ENCODE results near the gene SNRPD3.
"Not testable (repeated sequence)": the region's sequence is repeated elsewhere in the genome, so short reads cannot be mapped to it uniquely, and the experiment has no call there.

The SNRPD3 gene

DNA sequence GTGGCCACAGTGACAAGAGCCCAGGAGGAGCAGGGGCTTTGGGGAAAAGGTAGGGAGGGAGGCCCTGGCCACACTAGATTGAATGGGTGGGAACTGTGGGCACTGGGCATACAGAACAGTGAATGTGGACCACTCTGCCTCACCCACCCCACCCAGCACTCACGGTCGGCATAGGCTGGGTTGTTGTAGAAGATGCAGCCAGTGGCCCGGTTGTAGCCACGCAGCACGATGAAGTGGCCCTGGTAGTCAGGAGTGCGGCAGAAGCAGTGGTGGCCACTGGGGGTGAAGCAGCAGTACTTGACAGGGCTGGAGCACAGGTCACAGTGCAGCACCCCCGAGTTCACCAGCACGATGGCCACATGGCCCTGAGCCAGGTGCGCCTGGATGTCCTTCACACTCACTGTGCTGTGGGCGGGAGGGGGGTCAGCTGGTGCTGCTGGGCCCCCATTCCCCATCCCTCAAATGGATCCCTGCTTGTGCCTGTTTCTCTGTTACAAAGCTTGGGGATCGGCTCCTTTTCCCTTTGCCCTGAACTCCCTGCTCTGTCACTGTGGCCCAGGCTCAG is 12.0 kb upstream of the SNRPD3 start:
- no peak overlapping the region for H3K4me3 ChIP-seq (replicated peaks; ENCODE audit: low read depth, low read length)
- H3K27me3 ChIP-seq (replicated peaks; ENCODE audit: control insufficient read depth, insufficient read depth, low read length) = no peaks in the 10 kb centered on the region
- H3K36me3 ChIP-seq (ENCODE audit: control insufficient read depth, insufficient read depth, low read length) = peaks cover 58% of the 10 kb centered on the region
- no peak for DNase-seq (ENCODE audit: extremely low read depth, insufficient read length)
- TF ChIP-seq, protein P1, sequence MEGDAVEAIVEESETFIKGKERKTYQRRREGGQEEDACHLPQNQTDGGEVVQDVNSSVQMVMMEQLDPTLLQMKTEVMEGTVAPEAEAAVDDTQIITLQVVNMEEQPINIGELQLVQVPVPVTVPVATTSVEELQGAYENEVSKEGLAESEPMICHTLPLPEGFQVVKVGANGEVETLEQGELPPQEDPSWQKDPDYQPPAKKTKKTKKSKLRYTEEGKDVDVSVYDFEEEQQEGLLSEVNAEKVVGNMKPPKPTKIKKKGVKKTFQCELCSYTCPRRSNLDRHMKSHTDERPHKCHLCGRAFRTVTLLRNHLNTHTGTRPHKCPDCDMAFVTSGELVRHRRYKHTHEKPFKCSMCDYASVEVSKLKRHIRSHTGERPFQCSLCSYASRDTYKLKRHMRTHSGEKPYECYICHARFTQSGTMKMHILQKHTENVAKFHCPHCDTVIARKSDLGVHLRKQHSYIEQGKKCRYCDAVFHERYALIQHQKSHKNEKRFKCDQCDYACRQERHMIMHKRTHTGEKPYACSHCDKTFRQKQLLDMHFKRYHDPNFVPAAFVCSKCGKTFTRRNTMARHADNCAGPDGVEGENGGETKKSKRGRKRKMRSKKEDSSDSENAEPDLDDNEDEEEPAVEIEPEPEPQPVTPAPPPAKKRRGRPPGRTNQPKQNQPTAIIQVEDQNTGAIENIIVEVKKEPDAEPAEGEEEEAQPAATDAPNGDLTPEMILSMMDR (IDR thresholded peaks at IDR 0.05; ENCODE audit: insufficient read depth, low read length, poor library complexity, severe bottlenecking) = no peak

DNA sequence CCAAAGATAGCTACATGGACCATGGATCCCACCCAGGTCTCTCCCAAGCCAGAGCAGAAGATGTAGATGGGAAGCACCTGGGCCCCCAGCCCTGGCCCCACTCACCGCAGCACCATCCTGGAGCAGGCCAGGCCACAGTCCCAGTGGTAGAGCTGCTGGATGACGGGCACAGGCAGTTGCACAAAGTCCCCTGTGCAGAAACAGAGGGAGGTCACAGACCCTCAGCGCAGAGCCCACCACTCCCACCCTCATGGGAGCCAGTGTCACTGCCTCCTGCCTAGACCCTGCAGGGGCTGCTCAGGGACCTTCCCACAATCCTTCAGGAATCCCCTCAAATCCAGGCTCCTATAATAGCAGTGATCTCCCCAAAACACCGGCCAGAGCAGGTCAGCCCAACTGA is 7.0 kb upstream of the SNRPD3 start:
- TF ChIP-seq, protein P1 (IDR thresholded peaks at IDR 0.05; ENCODE audit: insufficient read depth, low read length, poor library complexity, severe bottlenecking) = no peak
- Histone ChIP-seq H3K36me3 (ENCODE audit: control insufficient read depth, insufficient read depth, low read length) (peaks cover 49% of the 10 kb centered on the region), H3K4me3 (replicated peaks; ENCODE audit: low read depth, low read length) (no peak overlapping the region), H3K27me3 (replicated peaks; ENCODE audit: control insufficient read depth, insufficient read depth, low read length) (no peaks in the 10 kb centered on the region)
- no peak for DNase-seq (ENCODE audit: extremely low read depth, insufficient read length)

DNA sequence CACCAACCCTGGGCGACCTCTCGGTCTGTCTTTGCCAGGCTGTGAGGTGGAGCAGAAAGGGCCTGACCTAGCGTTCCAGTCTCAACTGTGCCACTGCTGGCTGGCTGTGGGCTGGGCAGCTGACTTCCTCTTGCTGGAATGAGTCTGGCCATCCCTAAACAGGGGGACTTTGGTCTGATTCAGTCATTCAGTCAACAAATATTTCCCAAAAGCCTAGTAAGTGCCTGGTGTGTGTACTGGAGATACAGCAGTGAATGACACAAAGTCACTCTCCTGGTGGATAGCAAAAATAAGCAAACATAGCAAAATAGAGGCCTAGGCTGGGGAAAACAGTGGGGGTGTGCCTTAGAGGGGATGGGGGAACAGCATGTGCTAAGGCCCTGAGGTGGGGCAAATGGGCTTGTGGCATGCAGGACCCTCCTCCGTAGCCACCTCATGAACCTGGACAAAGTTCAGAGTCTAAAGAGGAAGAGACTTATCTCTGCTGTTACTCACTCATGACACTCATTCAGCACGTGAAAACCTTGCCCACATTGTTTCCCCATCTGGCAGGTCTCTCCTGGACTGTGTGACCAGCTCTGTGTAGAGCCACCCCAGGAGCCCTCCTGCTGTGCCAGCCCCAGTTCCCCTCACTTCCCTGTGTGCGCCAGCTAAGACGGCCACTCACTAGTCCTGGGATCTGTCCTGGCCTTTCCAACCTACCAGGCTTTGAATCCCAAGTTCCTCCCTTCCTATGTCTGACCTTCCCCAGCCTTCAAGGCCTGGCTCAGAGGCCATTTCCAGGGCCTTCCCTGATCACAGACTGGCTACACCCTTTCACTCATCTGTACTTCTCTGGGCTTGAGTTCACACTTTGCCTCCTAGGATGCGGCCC is 5.5 kb upstream of the SNRPD3 start:
- H3K36me3 ChIP-seq (ENCODE audit: control insufficient read depth, insufficient read depth, low read length) = peaks cover 43% of the 10 kb centered on the region
- H3K4me3 ChIP-seq (replicated peaks; ENCODE audit: low read depth, low read length) = no peak overlapping the region
- no peaks in the 10 kb centered on the region for H3K27me3 ChIP-seq (replicated peaks; ENCODE audit: control insufficient read depth, insufficient read depth, low read length)
- TF ChIP-seq, protein P1 (IDR thresholded peaks at IDR 0.05; ENCODE audit: insufficient read depth, low read length, poor library complexity, severe bottlenecking) = no peak
- no peak for DNase-seq (ENCODE audit: extremely low read depth, insufficient read length)

DNA sequence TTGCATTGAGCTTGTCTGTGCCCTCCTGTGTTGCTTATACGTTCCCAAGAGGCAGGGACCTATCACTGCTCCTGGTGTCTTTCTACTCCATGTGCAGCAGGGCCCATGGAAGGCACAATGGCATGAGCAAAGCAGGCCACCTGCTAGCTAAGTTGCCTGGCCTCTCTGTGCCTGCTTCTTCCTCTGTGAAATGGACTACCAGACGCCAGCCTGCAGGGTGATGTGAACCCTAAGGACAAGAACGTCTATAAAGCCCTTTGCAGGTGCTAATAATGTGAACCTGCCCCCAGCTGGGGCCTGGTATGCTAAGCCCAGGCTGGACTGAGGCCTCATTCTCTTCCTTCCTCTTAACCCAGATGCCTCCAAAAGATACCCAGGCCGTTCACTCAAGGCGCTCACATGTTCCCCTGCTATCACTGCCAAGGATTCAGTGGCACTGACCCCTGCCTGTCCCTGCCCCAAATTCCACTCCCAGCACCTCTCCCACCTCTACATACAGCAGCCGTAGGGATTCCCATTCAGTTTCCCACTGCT is 4.8 kb upstream of the SNRPD3 start:
- no peak for DNase-seq (ENCODE audit: extremely low read depth, insufficient read length)
- no peak overlapping the region for H3K4me3 ChIP-seq (replicated peaks; ENCODE audit: low read depth, low read length)
- TF ChIP-seq, protein P1 (IDR thresholded peaks at IDR 0.05; ENCODE audit: insufficient read depth, low read length, poor library complexity, severe bottlenecking) = no peak
- H3K27me3 ChIP-seq (replicated peaks; ENCODE audit: control insufficient read depth, insufficient read depth, low read length) = no peaks in the 10 kb centered on the region
- H3K36me3 ChIP-seq (ENCODE audit: control insufficient read depth, insufficient read depth, low read length) = peaks cover 43% of the 10 kb centered on the region

DNA sequence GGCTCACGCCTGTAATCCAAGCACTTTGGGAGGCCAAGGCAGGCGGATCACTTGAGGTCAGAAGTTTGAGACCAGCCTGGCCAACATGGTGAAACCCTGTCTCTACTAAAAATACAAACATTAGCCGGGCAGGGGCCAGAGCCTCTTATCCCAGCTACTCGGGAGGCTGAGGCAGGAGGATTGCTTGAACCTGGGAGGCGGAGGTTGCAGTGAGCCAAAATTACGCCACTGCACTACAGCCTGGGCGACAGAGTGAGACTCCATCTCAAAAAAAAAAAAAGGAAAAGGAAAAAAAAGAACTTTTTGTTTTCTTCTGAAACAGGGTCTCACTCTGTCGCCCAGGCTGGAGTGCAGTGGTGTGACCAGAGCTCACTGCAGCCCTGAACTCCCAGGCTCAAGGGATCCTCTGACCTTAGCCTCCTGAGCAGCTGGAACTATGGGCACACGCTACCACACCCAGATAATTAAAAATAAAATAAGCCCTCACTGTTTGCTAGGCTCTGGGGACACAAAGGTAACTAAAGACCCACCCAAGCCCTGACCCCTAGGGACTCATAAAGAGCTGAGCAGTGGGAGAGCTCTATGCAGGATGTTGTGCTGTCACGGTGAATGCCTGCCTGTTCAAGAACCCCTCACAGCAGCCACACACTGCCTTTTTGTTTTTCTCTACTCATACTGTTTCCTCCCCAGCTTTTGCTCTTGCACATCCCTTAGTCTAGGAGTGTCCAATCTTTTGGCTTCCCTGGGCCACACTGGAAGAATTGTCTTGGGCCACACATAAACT is 3.1 kb upstream of the SNRPD3 start:
- not testable (repeated sequence) for H3K27me3 ChIP-seq (replicated peaks; ENCODE audit: control insufficient read depth, insufficient read depth, low read length); DNase-seq (ENCODE audit: extremely low read depth, insufficient read length)
- H3K36me3 ChIP-seq (ENCODE audit: control insufficient read depth, insufficient read depth, low read length) = peaks cover 32% of the 10 kb centered on the region
- H3K4me3 ChIP-seq (replicated peaks; ENCODE audit: low read depth, low read length) = peak overlapping the region; percentile 5

All from GM06990 (cell line).